Right kidney (tissue), 1 donor: Measurements from ENCODE around the gene CCDC201.
"Not testable (repeated sequence)": the region's sequence is repeated elsewhere in the genome, so short reads cannot be mapped to it uniquely, and the experiment has no call there.

Experiments used
- DNase-seq: peaks from one replicate; pipeline ENCODE4 v3.0.0-alpha.2; 2016

Gene CCDC201

DNA sequence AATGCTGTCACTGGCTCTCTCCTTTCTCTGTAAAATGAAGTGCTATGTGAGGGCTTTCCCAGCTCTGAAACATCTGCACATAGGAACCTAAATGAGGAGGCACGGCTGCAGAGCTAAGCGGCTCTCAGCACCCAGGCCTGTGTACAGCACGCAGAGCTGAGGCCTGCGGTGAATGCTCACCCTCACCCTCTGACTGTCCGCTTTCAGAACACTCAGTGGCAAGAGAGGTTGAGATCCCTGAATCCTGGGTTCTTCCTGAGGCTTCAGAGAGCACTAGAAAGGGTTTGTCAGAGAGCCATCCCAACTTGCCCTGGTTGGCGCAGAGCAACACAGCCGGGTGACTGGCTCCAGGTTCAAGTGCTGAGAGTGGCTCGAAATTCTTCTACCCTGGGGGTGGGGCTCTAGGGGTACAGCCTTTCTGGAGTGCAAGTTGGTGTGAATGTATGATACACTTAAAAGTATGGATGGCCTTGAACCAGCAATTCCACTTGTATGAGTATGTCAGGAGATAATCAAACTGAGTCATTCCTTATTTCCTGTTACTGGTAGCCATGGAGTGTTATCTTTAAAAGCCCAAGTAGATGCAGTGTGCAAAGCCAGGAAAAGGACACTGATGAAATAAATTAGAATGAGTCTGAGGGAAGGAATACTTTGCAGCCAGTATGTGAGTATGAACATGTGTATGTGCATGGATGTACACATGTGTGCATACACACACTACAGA lies 1.7 kb upstream of the CCDC201 start:
- no peak for DNase-seq

DNA sequence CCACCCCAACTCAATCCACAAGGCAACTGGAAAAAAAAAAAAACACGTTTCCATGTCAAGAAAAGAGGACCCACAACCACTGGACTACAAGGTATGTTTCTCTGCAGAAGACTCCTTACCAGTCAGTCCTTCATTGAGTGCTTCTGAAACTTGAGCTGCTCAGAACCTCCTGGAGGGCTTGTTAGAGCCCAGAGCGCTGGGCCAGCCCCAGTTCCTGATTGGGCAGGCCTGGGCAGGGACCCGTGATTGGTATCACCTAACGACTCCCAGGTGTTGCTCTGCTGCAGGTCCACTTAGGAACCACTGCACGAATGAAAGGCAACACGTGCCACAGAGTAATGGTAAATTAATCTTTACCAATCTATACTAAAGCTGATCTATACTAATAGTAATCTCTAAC lies 473 bp upstream of the CCDC201 start:
- no peak for DNase-seq

DNA sequence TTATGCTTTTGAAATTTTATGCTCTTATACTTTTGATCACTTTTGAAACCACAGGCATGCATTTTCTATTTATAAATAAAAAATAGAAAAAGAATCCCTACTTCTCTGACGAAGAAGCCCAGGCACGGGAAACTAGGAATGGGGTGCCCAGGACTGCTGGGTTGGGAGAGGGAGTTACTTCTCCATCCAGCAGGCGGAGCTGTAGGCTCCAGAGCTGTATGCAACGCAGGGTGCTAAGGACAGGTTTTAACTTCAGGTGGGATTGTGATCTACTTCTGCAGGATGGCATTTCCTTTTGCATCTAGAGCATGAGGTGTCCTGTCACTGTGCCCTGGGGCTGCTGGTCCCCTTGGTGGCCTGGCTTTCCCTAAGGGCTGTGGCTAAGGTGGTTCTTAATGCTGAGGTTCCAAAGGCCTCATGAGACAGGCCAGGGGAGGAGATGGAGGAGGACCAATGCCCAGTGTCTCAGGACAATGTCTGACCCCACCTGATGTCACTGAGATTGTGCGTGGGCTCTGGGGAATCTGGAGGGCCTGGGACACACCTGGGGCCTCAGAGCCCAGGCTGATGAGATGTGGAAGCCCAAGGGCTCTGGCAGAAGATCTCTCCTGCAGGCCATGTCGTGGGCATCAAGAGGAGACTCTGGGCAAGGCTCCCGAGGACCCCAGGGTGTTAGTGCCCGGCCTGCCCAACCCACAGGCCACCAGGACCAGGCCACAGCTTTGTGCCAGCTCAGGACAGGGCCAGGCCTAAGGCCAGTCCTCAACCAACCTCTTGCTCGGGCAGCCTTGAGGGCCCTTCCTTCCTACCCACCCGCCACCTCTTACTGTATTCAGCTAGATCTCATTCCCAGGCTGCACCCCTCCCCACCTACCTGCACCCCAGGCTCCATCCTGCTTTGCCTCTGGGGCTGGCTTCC lies 507 bp downstream of the CCDC201 start:
- no peak for DNase-seq

DNA sequence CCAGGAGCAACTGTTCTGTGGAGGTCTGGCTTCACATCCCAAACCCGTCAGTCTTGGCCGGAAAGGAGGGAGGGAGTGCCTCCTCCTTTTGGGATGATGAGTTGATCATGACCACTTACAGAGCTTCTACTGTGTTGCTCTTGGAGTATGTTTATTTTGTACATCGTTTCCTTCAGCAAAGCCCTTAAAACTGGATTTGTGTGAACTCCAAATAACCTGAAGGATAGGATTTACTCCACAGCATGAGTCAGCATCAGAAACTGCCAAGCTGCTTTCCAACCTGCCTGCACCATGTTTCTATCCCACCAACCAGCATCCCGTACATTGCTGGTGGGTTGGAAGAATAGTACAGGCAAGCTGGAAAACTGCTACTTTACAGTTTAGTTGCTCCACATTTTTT lies 3.5 kb downstream of the CCDC201 start:
- DNase-seq, result no peak

DNA sequence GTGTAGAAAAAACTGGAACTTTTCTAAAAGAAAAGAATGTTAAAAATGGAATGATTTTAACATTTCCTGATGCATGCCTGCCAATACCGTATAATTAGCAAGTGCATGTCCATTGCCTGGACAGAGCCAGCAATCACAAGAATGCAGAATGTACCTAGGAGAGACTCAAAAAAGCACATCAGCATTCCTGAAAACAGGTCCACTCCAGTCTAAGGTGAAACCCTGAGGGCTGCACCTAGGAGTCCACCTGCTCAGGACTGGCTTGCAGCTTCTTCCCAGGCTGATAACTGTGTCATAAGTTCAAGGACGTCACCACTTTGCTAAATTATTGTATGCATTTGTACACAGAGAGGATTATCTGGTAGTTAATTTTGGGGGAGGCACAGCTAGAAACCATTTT lies 5.4 kb downstream of the CCDC201 start:
- no peak for DNase-seq

DNA sequence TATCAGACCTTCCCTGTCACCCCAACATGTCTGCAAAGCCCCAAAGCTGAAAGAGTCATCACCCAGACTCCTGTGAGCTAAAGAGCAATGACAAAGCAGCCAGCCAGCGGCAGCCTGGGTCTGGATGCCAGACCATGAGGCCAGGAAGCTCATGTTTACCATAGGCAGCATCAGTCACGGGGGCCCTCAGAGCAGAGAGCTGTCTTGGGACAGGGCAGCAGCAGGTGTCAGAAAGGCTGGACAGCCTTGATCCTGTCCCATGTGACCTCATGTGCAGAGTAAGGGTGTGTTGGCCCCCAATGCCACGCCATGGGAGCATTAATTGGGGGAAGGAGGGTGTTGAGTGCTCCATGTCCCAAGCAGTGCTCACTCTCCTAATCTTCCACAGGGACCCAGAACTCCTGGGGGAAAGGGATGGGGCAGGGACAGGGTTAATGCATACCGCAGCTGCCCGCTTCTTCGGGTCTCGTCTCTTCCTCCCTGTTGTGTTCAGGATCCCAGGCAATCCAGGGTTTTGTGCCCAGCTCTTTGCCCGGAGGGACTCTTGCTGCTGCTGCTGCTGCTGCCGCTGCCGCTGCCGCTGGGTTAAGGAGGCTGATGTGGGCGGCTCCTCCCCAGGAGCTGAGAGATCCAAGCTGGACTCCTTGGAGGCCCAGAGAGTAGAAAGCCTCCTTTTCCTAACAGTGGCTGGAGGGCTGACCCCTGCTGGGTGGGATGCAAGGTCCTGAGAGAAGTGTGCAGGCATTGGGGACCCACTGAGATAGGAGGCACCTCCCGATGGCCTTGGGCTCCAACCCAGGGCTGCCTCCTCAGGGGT lies 7.1 kb downstream of the CCDC201 start:
- no peak for DNase-seq

DNA sequence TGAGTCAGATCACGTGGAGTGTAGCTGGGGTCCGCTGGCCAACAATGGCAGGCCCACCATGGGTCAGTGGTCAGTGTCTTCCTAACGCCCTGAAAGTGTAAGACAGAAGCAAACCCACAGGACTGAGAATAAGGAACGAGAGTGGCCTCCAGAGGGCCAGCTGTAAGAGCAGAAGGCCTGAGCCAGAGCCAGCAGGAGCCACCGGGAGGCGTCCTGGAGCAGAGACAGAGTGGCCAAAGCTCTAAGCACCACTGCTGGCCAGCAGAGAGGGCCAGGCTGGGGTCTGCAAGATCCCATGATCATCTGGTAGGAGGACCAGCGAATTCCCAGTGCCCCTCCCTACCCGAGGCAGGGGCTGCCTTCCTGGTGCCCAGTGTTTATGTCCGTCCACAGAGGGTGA lies 9.2 kb downstream of the CCDC201 start:
- DNase-seq, result no peak

DNA sequence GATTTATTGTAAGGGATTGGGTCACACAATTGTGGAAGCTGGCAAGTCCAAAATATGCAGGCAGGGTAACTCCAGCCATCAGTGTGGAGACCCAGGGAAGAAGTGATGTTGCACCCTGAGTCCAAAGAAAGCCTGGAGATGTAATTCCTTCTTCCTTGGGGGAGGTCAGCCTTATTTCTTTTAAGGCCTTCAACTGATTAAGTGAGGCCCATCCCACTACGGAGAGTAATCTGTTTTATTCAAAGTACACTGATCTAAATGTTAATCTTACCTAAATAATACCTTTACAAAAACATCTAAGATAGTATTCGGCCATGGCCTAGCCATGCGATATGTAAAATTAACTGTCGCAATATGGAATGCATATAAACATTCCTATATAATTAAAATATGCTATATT lies 16.0 kb downstream of the CCDC201 start:
- DNase-seq, result not testable (repeated sequence)

DNA sequence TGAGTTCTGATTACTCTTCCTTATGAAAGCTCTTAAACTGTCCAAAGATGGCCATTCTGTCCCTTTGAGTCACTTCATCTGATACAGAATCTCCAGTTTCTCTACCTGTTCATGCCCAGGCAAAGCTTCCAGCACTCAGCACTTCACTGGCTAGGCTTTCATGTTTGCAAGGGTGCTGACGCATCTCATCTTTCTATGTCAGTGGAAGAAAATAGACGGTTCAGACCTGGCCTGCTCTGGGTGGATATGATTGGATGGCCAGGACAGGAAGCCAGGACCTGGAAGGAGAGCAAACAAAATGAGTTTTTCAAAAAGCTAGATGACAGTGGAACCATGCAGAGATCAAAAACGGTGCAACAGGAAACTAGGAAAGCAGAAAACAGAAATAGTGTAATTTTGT lies 17.2 kb downstream of the CCDC201 start:
- DNase-seq, result not testable (repeated sequence)

DNA sequence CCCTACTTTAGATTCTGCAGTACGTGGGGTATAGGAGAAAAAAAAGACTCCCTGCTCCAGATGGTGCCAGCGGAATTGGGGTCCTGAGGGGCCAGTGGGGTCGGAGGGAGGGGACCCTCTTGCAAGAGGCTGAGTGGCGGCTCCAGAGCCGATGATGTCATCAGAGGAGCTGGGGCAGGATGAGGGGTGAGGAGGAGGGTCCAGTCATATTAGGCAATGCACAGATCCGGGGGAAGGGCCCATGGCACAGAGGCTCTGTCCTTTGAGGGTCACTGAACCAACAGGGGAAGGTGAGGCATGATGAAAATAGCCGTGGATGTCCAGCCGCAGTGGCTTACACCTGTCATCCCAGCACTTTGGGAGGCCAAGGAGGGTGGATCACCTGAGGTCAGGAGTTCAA lies 19.4 kb downstream of the CCDC201 start:
- not testable (repeated sequence) for DNase-seq

DNA sequence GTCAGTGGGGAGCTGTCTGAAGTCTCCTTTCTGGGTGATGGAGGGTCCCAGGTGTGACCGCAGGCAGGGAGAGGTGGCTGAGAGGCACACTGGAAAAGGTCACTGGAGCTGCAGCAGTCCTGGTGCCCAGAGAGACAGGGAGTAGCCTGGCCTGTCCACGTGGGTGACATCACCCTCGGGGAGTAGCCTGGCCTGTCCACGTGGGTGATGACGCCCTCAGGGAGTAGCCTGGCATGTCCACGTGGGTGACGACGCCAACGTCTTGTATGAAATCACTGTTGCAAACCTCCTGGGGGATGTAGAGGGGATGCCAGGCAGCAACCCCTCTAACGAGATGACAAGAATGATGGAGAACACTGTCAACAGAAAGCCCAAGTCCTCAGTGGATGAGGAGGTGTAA lies 19.9 kb downstream of the CCDC201 start:
- DNase-seq, result not testable (repeated sequence)

DNA sequence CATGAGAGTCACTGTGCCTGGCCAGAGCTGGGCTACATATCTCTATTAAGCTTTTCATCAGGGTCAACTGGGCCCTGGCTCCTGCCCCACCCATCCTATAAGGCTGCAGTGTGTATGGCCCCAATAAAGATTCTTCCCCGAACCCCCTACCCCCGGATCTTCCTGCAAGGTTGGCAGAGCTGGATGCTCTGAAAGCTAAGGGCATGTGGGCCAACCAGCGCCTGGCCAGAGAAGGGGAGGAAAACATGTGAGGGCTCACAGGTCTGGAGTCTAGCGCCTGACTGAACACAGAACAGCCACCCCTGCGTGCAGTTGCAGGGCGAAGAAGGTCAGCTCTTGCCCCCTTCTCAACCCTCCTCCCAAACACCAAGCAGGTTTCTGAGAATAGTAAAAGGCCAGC lies 24.1 kb downstream of the CCDC201 start:
- DNase-seq, result not testable (repeated sequence)

DNA sequence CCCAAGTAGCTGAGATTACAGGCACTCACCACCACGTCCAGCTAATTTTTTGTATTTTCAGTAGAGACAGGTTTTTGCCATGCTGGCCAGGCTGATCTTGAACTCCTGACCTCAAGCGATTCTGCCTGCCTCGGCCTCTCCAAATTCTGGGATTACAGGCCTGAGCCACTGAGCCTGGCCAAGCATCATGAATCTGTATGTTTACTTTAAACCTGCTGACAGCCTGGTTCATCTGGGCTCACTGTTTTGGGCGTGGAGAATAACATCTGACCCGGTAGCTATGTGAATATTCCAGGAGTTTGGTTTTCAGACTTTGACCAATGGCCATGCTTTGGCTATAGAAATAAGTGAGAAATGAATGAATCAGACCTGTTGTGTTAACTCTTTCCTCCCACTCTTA lies 26.3 kb downstream of the CCDC201 start:
- DNase-seq, result not testable (repeated sequence)

DNA sequence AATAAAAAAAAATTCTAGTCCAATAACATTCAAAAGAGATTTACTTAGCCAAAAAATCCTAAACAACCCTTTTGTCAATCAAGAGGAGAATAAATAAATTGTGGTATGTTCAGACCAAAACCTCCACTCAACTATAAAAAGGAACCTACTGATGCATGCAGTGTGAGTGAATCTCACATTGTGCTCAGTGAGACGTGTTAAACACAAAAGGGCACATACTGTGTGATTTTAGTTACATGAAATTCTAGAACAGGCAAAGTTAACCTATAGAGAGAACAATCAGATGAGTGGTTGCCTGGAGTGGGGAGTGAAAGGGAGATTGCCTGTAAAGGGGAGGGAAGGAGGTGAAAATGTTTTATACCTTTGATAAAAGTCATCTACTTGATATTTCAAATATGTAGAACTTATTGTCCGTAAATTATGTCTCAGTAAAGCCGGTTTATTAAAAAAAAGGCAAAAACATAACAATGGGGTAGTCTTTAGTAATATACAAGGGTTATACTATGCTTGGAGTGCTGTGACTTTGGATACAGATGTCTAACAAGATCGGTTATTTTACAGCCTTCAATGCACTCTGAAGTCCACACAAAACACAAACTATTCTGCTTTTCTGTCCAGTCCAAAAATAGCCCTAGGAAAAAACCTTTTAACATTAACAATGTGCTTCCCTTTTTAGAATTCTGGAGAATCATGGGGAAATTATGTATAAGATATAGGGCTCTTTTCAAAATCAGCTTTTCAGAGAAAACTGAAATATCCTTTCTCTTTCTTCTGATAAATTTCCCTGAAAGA lies 30.8 kb downstream of the CCDC201 start:
- not testable (repeated sequence) for DNase-seq

DNA sequence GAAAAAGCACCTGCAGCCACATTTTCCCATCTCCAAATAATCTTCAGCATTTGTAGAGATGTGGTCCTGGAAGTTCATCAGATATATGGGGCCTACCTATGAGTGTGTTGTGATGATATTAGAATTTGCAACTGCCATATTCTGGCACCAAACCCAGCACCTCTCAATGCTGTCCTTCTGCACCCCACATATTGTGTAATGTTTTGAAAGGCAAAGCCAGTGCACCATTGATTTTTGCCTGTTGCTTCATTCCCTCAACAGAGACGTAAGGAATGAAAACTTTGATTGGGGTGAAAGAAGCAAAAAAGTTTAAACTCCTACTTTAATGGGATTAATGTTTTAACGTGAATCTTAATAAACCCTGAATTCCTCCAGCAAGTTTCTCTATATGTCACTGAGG lies 34.0 kb downstream of the CCDC201 start:
- not testable (repeated sequence) for DNase-seq

DNA sequence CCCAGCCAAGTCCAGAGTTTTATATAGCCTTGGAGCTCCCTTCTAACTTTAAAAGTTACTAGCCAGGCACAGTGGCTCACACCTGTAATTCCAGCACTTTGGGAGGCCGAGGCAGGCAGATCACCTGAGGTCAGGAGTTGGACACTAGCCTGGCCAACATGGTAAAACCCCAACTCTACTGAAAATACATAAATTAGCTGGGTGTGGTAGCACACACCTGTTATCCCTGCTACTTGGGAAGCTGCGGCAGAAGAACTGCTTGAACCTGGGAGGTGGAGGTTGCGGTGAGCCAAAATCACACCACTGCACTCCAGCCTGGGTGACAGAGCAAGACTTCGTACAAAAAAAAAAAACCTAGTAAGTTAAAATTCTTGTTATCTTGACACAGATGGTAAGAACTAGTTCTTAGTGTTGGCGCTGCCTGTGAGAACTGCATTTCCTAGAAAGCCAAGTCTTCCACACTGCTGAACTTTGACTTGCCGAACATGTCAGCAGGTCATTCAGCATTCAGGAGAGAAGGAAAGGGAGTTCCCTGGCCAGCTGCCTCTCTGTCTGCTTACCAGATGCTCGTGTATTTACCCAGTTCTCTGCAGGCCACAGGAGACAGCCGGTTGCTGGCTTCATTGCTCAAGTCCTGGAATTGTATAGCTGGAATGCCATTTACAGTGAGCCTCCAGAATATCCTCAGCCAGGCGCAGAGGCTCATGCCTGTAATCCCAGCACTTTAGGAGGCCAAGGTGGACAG lies 40.3 kb downstream of the CCDC201 start:
- not testable (repeated sequence) for DNase-seq

DNA sequence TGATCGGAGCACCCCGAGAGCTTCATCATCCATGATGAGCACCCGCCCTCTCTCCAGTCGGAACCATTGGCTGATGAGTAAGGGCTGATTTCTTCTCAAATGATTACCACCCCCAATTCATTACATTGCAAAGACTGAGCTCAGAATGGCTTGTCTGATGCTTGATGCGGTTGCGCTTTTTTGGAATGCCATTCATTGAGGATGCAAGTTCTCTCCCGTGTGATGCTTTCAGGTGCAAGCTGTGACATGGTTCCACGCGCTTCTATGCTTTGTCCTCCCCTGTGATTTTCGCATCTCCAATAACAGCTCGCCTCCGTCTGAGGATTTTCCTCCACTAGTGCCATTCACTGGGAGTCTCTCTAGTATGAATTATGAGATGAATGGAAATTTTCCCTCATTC lies 43.0 kb downstream of the CCDC201 start:
- not testable (repeated sequence) for DNase-seq

DNA sequence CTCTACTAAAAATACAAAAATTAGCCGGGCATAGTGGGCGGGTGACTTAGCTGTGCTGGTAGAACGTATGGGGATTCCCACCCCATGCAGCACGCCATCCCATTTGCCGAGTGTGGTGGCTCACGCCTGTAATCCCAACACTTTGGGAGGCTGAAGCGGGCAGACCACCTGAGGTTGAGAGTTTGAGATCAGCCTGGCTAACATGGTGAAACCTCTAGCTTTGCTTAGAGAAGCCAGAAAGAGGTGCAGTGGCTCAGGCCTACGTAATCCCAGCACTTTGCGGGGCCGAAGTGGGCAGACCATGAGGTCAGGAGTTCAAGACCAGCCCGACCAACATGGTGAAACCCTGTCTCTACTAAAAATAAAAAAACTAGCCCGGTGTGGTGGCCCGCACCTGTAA lies 45.2 kb downstream of the CCDC201 start:
- DNase-seq, result not testable (repeated sequence)

DNA sequence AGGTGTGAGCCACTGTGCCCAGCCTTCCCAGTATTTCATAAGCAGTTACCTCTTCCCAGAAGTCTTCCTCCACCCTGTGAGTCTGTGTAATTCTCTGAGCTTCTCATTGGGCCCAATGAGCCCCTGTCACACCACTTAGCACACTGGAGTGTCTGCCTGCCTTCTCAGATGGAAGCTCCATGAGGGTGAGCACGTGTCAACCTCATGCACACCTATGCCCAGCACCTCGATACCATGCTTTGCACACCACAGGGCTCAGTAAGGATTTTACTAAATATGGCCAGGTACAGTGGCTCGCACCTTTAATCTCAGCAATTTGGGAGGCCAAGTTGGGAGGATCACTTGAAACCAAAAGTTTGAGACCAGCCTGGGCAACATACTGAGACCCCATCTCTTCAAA lies 46.3 kb downstream of the CCDC201 start:
- DNase-seq, result not testable (repeated sequence)

DNA sequence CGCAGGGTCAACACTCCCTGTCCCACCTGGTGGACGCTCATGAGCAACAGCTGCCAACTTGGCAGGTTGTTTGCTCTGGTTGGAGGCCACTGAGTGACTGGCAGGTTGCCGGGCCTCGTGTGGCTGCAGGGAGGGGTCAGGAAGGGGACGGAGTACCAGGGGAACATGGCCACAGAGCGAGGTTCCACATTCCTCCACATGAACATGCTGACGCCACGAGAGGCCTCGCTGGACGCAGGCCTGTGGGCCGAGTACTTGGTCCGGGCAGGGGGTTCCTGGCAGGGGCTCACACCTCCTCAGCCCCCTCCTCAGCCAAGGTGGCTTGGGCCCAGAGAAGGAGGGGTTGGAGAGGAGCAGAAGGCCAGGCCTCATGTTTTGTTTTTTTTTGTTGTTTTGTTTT lies 54.1 kb downstream of the CCDC201 start:
- not testable (repeated sequence) for DNase-seq

DNA sequence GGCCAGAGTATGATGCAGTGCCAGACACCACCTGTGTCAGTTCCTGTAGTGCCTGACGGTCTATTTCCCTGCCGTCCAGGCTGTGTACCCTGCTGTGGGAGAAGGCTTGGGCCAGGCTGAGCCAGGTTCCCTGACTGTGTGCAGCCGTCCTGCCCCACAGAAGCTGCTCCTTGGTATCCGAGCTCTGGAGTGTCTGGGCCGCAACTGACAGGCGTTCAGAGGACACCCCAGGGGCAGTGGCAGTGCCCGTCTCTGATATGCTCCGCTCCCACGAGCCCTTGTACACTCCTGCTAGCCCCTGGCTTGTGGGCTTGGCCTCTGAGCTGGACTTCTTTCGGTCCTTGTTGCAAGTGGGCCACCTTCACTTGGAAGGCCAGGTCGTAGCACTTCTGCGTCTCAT lies 55.0 kb downstream of the CCDC201 start:
- not testable (repeated sequence) for DNase-seq
